Measurements from ENCODE around the gene CDHR5. TPM values are rescaled to one million over a fixed set of nuclear protein-coding genes. Genes with fewer than 3 reads are reported as not detected.

Gene CDHR5
- total and polyA plus RNA-seq, 2 experiments from 2014 or later = 0.18 to 0.27 TPM

GRCh38 chr11:601573-602245, 23.0 kb downstream of the CDHR5 start:
- Histone ChIP-seq H3K27me3 (no peaks in the 10 kb centered on the region), H3K9me3 (ENCODE audit: low read depth) (no peaks in the 10 kb centered on the region), H3K4me1 (ENCODE audit: low read depth) (no peaks in the 10 kb centered on the region), H3K4me3 (no peak overlapping the region), H3K27ac (no peak overlapping the region), H3K36me3 (peaks cover 58% of the 10 kb centered on the region)
- no peak for DNase-seq (ENCODE audit: low read depth in 1 of 2, low spot score in 1 of 2)
- no peak for TF ChIP-seq CTCF (IDR thresholded peaks at IDR 0.05; ENCODE audit: low read depth, low read length)

GRCh38 chr11:598005-598680, 26.6 kb downstream of the CDHR5 start:
- Histone ChIP-seq H3K27ac (no peak overlapping the region), H3K27me3 (no peaks in the 10 kb centered on the region), H3K4me3 (no peak overlapping the region), H3K9me3 (ENCODE audit: low read depth) (no peaks in the 10 kb centered on the region), H3K36me3 (peaks cover 48% of the 10 kb centered on the region), H3K4me1 (ENCODE audit: low read depth) (no peaks in the 10 kb centered on the region)
- no peak for TF ChIP-seq CTCF (IDR thresholded peaks at IDR 0.05; ENCODE audit: low read depth, low read length)
- DNase-seq (ENCODE audit: low read depth in 1 of 2, low spot score in 1 of 2) = no peak

GRCh38 chr11:597166-597725, 27.5 kb downstream of the CDHR5 start:
- no peak overlapping the region for H3K27ac ChIP-seq
- no peak for DNase-seq (ENCODE audit: low read depth in 1 of 2, low spot score in 1 of 2)
- H3K4me3 ChIP-seq = no peak overlapping the region
- no peaks in the 10 kb centered on the region for H3K9me3 ChIP-seq (ENCODE audit: low read depth)
- H3K36me3 ChIP-seq = peaks cover 50% of the 10 kb centered on the region
- H3K4me1 ChIP-seq (ENCODE audit: low read depth) = no peaks in the 10 kb centered on the region
- no peaks in the 10 kb centered on the region for H3K27me3 ChIP-seq
- TF ChIP-seq CTCF (IDR thresholded peaks at IDR 0.05; ENCODE audit: low read depth, low read length) = no peak

GRCh38 chr11:596374-596773, 28.4 kb downstream of the CDHR5 start:
- Histone ChIP-seq H3K27me3 (no peaks in the 10 kb centered on the region), H3K4me3 (no peak overlapping the region), H3K4me1 (ENCODE audit: low read depth) (no peaks in the 10 kb centered on the region), H3K9me3 (ENCODE audit: low read depth) (no peaks in the 10 kb centered on the region), H3K27ac (no peak overlapping the region), H3K36me3 (peaks cover 42% of the 10 kb centered on the region)
- DNase-seq (ENCODE audit: low read depth in 1 of 2, low spot score in 1 of 2) = no peak
- TF ChIP-seq CTCF (IDR thresholded peaks at IDR 0.05; ENCODE audit: low read depth, low read length) = no peak

- no peak for TF ChIP-seq CTCF (IDR thresholded peaks at IDR 0.05; ENCODE audit: low read depth, low read length)
- peaks cover 42% of the 10 kb centered on the region for H3K36me3 ChIP-seq
Observed at GRCh38 chr11:595400-595799, 29.4 kb downstream of the CDHR5 start.

More at GRCh38 chr11:595400-595799, 29.4 kb downstream of the CDHR5 start:
- Histone ChIP-seq H3K27ac (no peak overlapping the region), H3K4me3 (no peak overlapping the region), H3K27me3 (no peaks in the 10 kb centered on the region), H3K4me1 (ENCODE audit: low read depth) (no peaks in the 10 kb centered on the region), H3K9me3 (ENCODE audit: low read depth) (no peaks in the 10 kb centered on the region)
- DNase-seq (ENCODE audit: low read depth in 1 of 2, low spot score in 1 of 2) = no peak

Measured in cardiac muscle cell (in vitro differentiated cells and primary cell).